Measurements from ENCODE around the gene VIM.

The VIM gene

DNA sequence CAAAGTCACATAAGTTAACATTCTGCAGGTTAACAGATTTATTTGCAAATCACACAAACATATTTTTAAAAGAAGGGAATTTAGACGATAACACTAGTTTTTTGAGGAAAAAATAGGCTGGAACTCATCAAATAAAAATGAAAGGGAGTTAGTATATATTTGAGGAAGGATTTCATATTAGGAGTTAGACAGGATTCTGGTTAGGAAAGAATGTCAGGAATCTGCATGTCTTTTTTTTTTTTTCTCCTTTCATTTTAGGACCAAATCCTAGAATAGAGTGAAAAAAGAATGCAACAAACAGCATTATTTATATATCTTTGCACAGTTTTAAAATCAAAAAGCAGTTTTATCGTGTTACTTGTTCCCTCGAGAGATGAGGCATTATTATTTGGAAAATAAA lies 17.7 kb upstream of the VIM start:
- no peak for DNase-seq

- no peak for DNase-seq
Observed at GRCh38 chr10:17212802-17213221, 15.2 kb upstream of the VIM start.

- no peak for DNase-seq
Observed at GRCh38 chr10:17213646-17214349, 14.2 kb upstream of the VIM start.

- DNase-seq, result no peak
Observed at GRCh38 chr10:17214526-17214925, 13.5 kb upstream of the VIM start.

GRCh38 chr10:17214971-17215781 lies 12.9 kb upstream of the VIM start:
- no peak for DNase-seq

DNA sequence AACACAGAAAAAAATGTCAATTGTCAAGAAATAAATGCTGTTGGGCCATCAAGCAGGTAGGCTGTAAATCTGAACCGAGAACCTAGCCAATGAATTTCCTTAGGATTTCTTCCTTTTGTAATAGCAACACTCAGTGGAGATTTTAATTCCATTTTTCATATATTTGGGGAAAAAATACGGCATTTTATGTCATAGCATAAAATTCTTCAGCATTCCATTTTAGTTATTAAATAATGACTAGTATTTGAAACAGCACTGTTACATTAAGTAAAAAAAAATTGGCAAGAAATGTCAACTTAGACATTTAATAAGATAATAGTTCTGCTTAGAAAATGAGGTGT lies 12.3 kb upstream of the VIM start:
- no peak for DNase-seq

DNA sequence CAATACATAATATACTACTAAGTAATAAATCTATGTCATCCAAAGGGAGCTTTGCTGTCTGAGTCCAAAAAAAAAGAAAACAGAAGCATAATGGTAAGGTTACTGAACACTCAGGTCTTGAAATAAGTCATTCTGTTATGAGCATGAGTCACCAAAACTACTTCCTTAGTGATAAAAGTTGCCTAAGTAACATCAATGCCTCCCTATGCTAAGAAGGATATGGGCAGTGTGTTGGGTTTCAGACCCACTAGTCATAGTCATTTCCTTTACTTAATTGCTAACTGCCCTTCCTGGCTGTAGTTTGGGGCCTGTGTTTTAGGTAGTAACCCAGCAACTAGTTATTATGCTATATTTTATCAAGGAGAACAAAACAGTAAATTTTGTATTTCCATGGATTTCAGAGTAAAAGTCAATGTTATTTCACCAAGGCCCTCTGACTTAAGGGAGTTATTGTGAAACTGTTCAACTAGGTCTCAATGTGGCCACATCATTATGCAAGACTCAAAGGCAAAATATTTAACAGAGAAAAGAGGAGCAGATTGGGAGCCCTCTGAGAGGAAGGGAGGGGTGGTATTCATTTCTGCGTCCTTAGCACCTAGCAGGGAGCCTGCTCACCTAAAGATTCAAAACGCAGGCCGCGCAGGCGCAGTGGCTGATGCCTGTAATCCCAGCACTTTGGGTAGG lies 11.7 kb upstream of the VIM start:
- peak; percentile 88 for DNase-seq

DNA sequence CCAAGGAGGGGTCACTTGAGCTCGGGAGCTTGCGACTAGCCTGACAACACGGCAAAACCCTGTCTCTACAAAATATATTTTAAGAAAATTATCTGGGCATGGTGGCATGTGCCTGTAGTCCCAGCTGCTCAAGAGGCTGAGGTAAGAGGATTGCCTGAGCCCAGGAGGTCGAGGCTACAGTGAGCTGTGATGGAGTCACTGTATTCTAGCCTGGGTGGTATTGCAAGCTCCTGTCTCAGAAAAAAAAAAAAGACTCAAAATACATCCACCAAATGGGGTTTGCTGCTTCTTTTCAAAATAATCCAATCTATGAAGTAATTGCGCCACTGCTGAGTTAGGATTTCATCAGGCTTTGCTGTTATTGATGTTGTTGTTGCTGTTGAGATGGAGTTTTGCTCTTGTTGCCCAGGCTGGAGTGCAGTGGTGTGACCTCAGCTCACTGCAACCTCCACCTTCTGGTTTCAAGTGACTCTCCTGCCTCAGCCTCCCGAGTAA lies 11.1 kb upstream of the VIM start:
- no peak for DNase-seq

DNA sequence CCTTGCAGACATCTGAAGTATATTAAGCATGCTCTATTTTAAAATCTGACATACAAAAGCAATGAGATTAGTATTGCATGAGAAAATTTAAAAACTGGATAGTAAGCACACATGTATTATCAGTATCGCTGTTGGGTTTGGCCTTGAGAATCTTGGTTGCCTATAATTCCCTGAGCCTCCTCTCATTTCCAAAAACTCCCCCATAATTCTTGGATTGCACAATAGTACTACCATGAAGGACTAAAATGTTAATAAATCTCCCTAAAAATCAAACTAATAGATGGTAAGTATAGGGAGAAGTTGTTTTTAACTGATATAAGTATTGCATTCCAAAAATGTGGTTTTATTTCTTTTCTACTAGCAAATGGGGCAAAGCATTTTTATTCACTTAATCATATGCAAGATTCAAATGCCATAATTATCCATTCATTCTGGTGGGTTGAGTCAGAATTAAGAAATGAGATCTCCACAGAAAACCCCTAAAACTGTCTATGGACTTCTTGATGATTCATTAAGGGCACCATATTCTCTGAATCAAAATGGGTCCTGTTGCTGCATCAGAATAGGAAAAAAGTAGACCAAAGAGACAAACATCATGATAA lies 10.3 kb upstream of the VIM start:
- no peak for DNase-seq

DNA sequence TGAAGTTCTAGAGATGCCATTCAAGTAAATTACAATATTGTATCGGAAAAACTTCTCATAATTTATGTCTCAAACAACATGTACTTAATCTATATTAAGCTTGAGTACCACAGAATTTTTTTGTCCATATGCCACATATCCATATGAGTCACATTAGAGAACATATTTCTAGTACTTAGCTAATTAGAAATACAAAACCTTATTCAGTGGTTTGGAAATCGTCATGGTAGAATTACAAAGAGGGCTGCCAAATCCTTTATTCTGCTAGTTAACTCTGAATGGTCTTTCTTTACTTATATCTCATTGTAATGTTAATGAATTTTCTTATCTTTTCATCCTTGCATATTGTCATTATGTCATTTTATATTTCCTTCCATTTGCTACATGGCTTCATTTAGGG lies 9.0 kb upstream of the VIM start:
- no peak for DNase-seq

DNA sequence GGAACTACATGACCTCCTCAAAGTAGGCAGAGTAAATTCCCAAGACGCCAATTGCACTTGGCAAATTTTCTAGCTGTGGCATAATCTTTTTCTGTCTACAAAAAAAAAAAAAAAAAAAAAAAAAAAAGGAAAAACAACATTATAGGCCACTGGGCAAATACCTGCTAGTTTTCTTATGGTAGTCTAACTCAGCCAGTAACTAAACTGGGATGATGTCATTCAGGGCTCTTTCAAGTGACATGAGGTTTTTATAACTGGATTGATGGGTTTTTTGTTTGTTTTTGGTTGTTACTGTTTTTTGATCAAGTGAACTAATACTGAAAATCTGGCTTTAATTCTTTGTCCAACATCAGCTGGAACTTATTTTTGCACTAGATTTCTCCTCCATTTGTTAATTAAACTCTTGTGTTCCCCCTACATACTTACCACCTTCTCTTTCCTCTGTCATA lies 7.4 kb upstream of the VIM start:
- no peak for DNase-seq

DNA sequence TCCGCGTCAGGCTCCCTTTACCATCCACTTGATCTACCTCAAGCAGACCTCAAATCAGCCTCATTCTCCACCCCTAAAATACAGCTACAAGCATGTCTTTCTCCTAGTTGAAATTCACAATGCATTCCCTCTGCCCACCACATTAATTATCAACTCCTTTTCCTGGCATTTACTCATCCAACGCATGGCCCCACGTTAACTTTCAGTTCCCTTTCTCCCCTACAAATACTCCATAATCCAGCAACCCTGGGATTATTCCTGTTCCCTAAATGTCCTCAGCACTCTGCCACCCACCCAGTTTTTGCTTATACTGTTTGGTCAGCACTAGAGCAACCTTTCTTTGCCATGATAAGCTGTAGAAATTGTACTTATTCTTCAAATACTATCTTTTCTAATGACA lies 5.7 kb upstream of the VIM start:
- DNase-seq, result no peak

- DNase-seq, result no peak
Observed at GRCh38 chr10:17225808-17226207, 2.2 kb upstream of the VIM start.

GRCh38 chr10:17226891-17227303 lies 1.1 kb upstream of the VIM start:
- DNase-seq, result no peak

DNA sequence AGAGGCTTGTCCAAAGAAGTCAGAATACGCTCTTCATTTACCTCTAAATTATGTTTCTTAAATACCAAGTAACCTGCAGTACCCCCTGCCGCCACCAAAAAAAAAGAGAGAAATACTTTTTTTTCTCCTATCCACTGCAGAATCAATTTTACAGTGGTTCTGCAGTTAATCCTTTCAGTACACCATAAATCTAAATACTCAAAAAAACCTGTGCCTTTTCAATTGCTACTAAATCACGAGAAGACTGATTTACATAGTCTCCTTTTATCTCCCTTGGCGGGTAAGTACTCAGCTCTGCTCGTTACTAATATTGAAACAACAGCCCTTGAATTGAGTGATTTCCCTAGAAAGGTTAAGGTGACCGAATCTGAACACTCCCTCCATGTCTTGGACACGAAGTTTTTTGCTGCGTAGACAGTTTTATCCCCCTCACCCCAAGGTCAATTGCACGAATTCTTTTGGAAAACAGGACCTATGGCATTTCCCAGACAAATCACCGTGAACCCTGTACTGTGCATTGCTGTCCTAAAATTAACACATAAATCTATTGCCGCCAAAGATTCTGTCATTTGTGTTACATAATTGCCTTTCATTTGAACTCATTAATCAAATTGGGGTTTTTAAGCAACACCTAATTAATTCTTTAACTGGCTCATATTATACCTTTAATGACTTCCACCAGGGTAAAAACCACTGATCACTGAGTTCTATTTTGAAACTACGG lies 512 bp upstream of the VIM start:
- DNase-seq, result peak; percentile 67

DNA sequence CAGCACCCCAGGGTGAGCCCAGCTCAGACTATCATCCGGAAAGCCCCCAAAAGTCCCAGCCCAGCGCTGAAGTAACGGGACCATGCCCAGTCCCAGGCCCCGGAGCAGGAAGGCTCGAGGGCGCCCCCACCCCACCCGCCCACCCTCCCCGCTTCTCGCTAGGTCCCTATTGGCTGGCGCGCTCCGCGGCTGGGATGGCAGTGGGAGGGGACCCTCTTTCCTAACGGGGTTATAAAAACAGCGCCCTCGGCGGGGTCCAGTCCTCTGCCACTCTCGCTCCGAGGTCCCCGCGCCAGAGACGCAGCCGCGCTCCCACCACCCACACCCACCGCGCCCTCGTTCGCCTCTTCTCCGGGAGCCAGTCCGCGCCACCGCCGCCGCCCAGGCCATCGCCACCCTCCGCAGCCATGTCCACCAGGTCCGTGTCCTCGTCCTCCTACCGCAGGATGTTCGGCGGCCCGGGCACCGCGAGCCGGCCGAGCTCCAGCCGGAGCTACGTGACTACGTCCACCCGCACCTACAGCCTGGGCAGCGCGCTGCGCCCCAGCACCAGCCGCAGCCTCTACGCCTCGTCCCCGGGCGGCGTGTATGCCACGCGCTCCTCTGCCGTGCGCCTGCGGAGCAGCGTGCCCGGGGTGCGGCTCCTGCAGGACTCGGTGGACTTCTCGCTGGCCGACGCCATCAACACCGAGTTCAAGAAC lies 1.1 kb downstream of the VIM start:
- DNase-seq, result peak; percentile 60

DNA sequence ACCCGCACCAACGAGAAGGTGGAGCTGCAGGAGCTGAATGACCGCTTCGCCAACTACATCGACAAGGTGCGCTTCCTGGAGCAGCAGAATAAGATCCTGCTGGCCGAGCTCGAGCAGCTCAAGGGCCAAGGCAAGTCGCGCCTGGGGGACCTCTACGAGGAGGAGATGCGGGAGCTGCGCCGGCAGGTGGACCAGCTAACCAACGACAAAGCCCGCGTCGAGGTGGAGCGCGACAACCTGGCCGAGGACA lies 1.6 kb downstream of the VIM start:
- no peak for DNase-seq

GRCh38 chr10:17229967-17230682 lies 2.1 kb downstream of the VIM start:
- DNase-seq, result peak; percentile 93

- DNase-seq, result no peak
Observed at GRCh38 chr10:17231788-17232187, 3.7 kb downstream of the VIM start.

DNA sequence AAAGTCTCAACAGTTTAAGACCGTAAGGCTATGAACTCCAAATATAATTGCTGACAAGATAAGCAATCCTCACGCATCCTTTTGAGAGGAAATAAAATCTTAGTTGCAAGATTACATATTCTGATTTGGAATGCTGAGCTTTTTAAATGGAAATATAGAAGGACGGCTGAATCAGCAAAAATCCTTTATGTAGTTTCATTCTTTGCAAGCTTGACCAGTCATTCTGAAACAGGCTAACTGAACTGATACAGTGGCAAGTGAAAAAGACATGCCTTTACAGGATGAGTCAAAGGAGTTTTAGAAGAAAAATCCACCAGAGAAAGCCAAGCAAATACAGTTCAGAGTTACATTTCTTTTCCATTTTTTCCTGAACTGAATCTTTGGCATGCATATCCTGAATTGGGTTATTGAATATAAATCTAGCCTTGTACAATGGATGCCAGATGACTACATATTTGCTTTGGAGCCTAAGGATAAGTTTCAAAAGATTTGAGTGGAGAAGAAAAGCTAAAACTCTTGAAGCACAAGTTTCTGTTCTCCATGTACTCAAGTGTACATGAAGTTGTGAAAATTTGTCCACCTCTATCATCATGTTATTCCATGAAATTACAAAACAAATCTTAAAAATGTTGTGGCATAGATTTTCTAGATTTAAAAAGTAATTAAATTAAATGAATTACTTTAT lies 4.4 kb downstream of the VIM start:
- DNase-seq, result no peak
